Endothelial cell of umbilical vein (primary cell): ENCODE data around the gene FTO. TPM values are rescaled to one million over a fixed set of nuclear protein-coding genes. Genes with fewer than 3 reads are reported as not detected.

Experiments
- BruUV-seq: library from RNA; stranded (reverse); fragments of 400-500 nt; replicated peaks from 2 replicates; lab custom pipeline; 2021; lab: Mats Ljungman, UMichigan
- CTCF ChIA-PET: fragments of 300-600, 350-600 bp; sonication (Branson Sonifier 250); formaldehyde crosslinking; loops from one replicate; lab custom pipeline; 2021; ENCODE audit warnings: antibody characterized with exemption, inconsistent platforms; lab: Charles Lee
- POLR2A ChIA-PET: fragments of 300-600, 350-600 bp; sonication (Branson Sonifier 250); formaldehyde crosslinking; loops from one replicate; lab custom pipeline; 2021; ENCODE audit warnings: antibody characterized with exemption, inconsistent platforms; lab: Charles Lee
- DNase-seq: peaks from one replicate; pipeline ENCODE4 v3.0.0-alpha.2; 2011; ENCODE audit warnings: low read depth, low spot score
- FAIRE-seq: peaks from 2 replicates; lab custom pipeline; 2011; peaks lifted over from hg19 to GRCh38; lab: Jason Lieb, UNC
- H2AFZ ChIP-seq: 2 replicates; pipeline ENCODE4 v1.6.0; 2012; ENCODE audit warnings: low read depth, low read length, control low read depth, inconsistent platforms
- H3K27ac ChIP-seq: 2 replicates; pipeline ENCODE4 v1.5.1; 2011; ENCODE audit warnings: low read depth, mild to moderate bottlenecking, control low read depth, low read length, moderate library complexity; ENCODE audit not compliant: insufficient read depth
- H3K27me3 ChIP-seq, 2 experiments: 2 replicates each; pipeline versions ENCODE4 v1.6.0 to v1.6.1; 2011; ENCODE audit warnings: low read length in 2 of 2, mixed read lengths in 1 of 2; ENCODE audit not compliant: control insufficient read depth in 2 of 2, insufficient read depth in 2 of 2
- H3K36me3 ChIP-seq, 2 experiments: 2 replicates in 1 of 2; 3 replicates in 1 of 2; pipeline ENCODE4 v1.5.1; 2011; ENCODE audit warnings: low read length in 2 of 2, mild to moderate bottlenecking in 1 of 2, moderate library complexity in 1 of 2; ENCODE audit not compliant: control insufficient read depth in 2 of 2, insufficient read depth in 2 of 2; ENCODE audit errors: extremely low read depth in 1 of 2
- H3K4me1 ChIP-seq: 3 replicates; pipeline ENCODE4 v1.5.1; 2011; ENCODE audit warnings: mild to moderate bottlenecking, low read length; ENCODE audit not compliant: control insufficient read depth, insufficient read depth; ENCODE audit errors: extremely low read depth
- H3K4me2 ChIP-seq: 2 replicates; pipeline ENCODE4 v1.6.1; 2011; ENCODE audit warnings: low read length, control low read depth, mixed read lengths; ENCODE audit not compliant: insufficient read depth
- H3K4me3 ChIP-seq, 3 experiments: fragments of 200-600 bp in 1 of 3; sonication (generic), shearing (Covaris generic) in 1 of 3; replicated peaks in 1 of 3; 2 replicates each; pipeline ENCODE4 v1.5.1; 2011 to 2016; ENCODE audit warnings: control low read depth in 3 of 3, low read length in 3 of 3, mild to moderate bottlenecking in 2 of 3, inconsistent platforms in 1 of 3, low read depth in 1 of 3, moderate library complexity in 1 of 3; ENCODE audit not compliant: insufficient read depth in 1 of 3
- H3K79me2 ChIP-seq: 2 replicates; pipeline ENCODE4 v1.6.0; 2012; ENCODE audit warnings: low read length, inconsistent platforms; ENCODE audit not compliant: control insufficient read depth, insufficient read depth
- H3K9ac ChIP-seq: replicated peaks from 2 replicates; pipeline ENCODE3; 2011; ENCODE audit warnings: low read length, control low read depth; ENCODE audit not compliant: insufficient read depth; ENCODE audit errors: extremely low read depth
- H3K9me1 ChIP-seq: replicated peaks from 3 replicates; pipeline ENCODE4 v1.6.0; 2011; ENCODE audit warnings: mild to moderate bottlenecking, low read length; ENCODE audit not compliant: control insufficient read depth, insufficient read depth; ENCODE audit errors: extremely low read depth
- H3K9me3 ChIP-seq: replicated peaks from 2 replicates; pipeline ENCODE4 v1.5.1; 2012; ENCODE audit warnings: low read length, inconsistent platforms; ENCODE audit not compliant: control insufficient read depth, insufficient read depth
- H4K20me1 ChIP-seq: replicated peaks from 2 replicates; pipeline ENCODE3; 2011; ENCODE audit warnings: mild to moderate bottlenecking, low read length; ENCODE audit not compliant: control insufficient read depth, insufficient read depth; ENCODE audit errors: extremely low read depth
- CTCF ChIP-seq, 2 donors: IDR thresholded peaks; 1 replicate in 1 of 2; 2 replicates in 1 of 2; pipeline ENCODE4 v1.5.1; 2011; ENCODE audit warnings: low read length in 2 of 2, mild to moderate bottlenecking in 2 of 2, moderate library complexity in 2 of 2, control low read depth in 1 of 2, inconsistent platforms in 1 of 2, low read depth in 1 of 2; ENCODE audit not compliant: insufficient read depth in 1 of 2; ENCODE audit errors: extremely low read depth in 1 of 2
- FOS ChIP-seq: IDR thresholded peaks from 2 replicates; pipeline ENCODE4 v1.6.1; 2011; ENCODE audit warnings: mild to moderate bottlenecking, low read length, moderate library complexity, borderline replicate concordance; ENCODE audit not compliant: insufficient read depth
- GATA2 ChIP-seq: IDR thresholded peaks from 2 replicates; pipeline ENCODE4 v1.7.0; 2011; ENCODE audit warnings: low read depth, mild to moderate bottlenecking, moderate library complexity, mixed read lengths, low read length; ENCODE audit not compliant: insufficient read length, insufficient read depth
- MAX ChIP-seq: IDR thresholded peaks from 2 replicates; pipeline ENCODE4 v1.6.1; 2011; ENCODE audit not compliant: insufficient read depth, insufficient read length
- MYC ChIP-seq: IDR thresholded peaks from one replicate; pipeline ENCODE4 v1.6.1; 2011; ENCODE audit warnings: mild to moderate bottlenecking, low read depth, low read length
- POLR2A ChIP-seq: IDR thresholded peaks from 2 replicates; pipeline ENCODE4 v1.6.1; 2012; ENCODE audit warnings: low read depth, mild to moderate bottlenecking, control low read depth, low read length
- POLR2AphosphoS5 ChIP-seq: IDR thresholded peaks from 2 replicates; pipeline ENCODE4 v1.6.1; 2012; ENCODE audit warnings: low read depth, mild to moderate bottlenecking, control low read depth, low read length, moderate library complexity; ENCODE audit not compliant: insufficient read depth
- dilution Hi-C: fragments of 300-500 bp; cut with MboI; formaldehyde crosslinking; loops from one replicate; pipeline ENCODE4 v1.15.0; 2019; ENCODE audit warnings: low sequenced_read_pairs; ENCODE audit not compliant: extremely low pct_ligation_motif_present
- intact Hi-C: fragments of 100-400 bp; cut with micrococcal nuclease; formaldehyde crosslinking; loops from one replicate; pipeline ENCODE4 v1.10.0; 2022
- polyA plus RNA-seq, 4 experiments: library from polyadenylated mRNA; depleted of rRNA in 3 of 4; stranded (reverse) in 3 of 4; unstranded in 1 of 4; fragments of >200 nt; gene quantifications; 2 replicates each; pipeline versions ENCODE4 v1.2.1 to v1.2.3, GENCODE V29; 2011 to 2012; ENCODE audit warnings: missing spikeins in 1 of 4
- total RNA-seq: library from RNA; stranded (reverse); gene quantifications from 2 replicates; pipeline ENCODE4 v1.2.3, GENCODE V29; 2021

Gene FTO
- total and polyA plus RNA-seq, 2 donors (not counting 3 experiments of a cell fraction or from before 2014, with no cell fraction given): 48.6 to 87.1 TPM

- no peaks in the 10 kb centered on the region for H3K79me2 ChIP-seq
- H2AFZ ChIP-seq: no peak overlapping the region
- no peaks in the 10 kb centered on the region for H3K9me3 ChIP-seq
- POLR2A ChIA-PET: no interaction called here
- FAIRE-seq: no peak
- intact Hi-C loops: no loop called here
- dilution Hi-C loops: no loop called here
- no peak overlapping the region for H3K4me3 ChIP-seq
- no peaks in the 10 kb centered on the region for H4K20me1 ChIP-seq
- H3K9ac ChIP-seq: no peak overlapping the region
- no peaks in the 10 kb centered on the region for H3K4me1 ChIP-seq
- CTCF ChIA-PET: no interaction called here
- TF ChIP-seq POLR2A (no peak), CTCF (IDR thresholded peaks at IDR 0.05; ENCODE audit: extremely low read depth in 1 of 2, insufficient read depth in 1 of 2, low read depth in 1 of 2, low read length in 2 of 2) (no peak), GATA2 (no peak), MAX (no peak)
- H3K4me2 ChIP-seq: no peak overlapping the region
- BruUV-seq: no TSS peak
- no peaks in the 10 kb centered on the region for H3K36me3 ChIP-seq
- DNase-seq: no peak
- H3K27ac ChIP-seq: no peak overlapping the region
- H3K9me1 ChIP-seq: no peaks in the 10 kb centered on the region
- H3K27me3 ChIP-seq: peaks cover 0 to under 1% of the 10 kb centered on the region in 2 experiments
Measured at GRCh38 chr16:54143934-54144571, 440.1 kb downstream of the FTO start.

GRCh38 chr16:54144572-54144947 is 440.6 kb downstream of the FTO start:
- Histone ChIP-seq H3K27ac (no peak overlapping the region), H3K9me3 (no peaks in the 10 kb centered on the region), H3K4me2 (no peak overlapping the region), H4K20me1 (no peaks in the 10 kb centered on the region), H3K36me3 (no peaks in the 10 kb centered on the region), H3K79me2 (no peaks in the 10 kb centered on the region), H3K9ac (no peak overlapping the region), H2AFZ (no peak overlapping the region), H3K27me3 (peaks cover 0 to 3% of the 10 kb centered on the region in 2 experiments), H3K4me1 (no peaks in the 10 kb centered on the region), H3K9me1 (no peaks in the 10 kb centered on the region), H3K4me3 (no peak overlapping the region)
- no peak for TF ChIP-seq CTCF (IDR thresholded peaks at IDR 0.05; ENCODE audit: extremely low read depth in 1 of 2, insufficient read depth in 1 of 2, low read depth in 1 of 2, low read length in 2 of 2)
- no peak for TF ChIP-seq MYC
- no peak for TF ChIP-seq GATA2
- no peak for TF ChIP-seq FOS
- no peak for TF ChIP-seq POLR2AphosphoS5
- no peak for TF ChIP-seq MAX
- no peak for TF ChIP-seq POLR2A
- CTCF ChIA-PET: no interaction called here
- POLR2A ChIA-PET: no interaction called here
- no peak for FAIRE-seq
- no TSS peak for BruUV-seq
- no peak for DNase-seq
- intact Hi-C loops: no loop called here
- dilution Hi-C loops: no loop called here
